Dedifferentiated amniotic fluid mesenchymal stem cell (primary cell): ENCODE results near the gene HOXD9.

Experiments
- DNase-seq: peaks from one replicate; pipeline ENCODE4 v3.0.0-alpha.2; 2016; ENCODE audit errors: extremely low spot score

Gene HOXD9

GRCh38 chr2:176152350-176153181, 30.0 kb downstream of the HOXD9 start:
- DNase-seq = no peak

- no peak for DNase-seq
These were observed 32.2 kb downstream of the HOXD9 start for GRCh38 chr2:176154576-176155252.

- no peak for DNase-seq
These were observed 33.0 kb downstream of the HOXD9 start for GRCh38 chr2:176155356-176156044.

- DNase-seq = no peak
These were observed 33.8 kb downstream of the HOXD9 start for GRCh38 chr2:176156301-176156806.

GRCh38 chr2:176156807-176157498, 34.4 kb downstream of the HOXD9 start, which contains the start of gene HOXD3:
HOXD3 (plus strand) TSS chr2:176157307; CDS start chr2:176169115, 11,808 bp downstream.
- DNase-seq = no peak

- no peak for DNase-seq
These were observed 35.1 kb downstream of the HOXD9 start for GRCh38 chr2:176157499-176158185.

GRCh38 chr2:176158186-176158591, 35.7 kb downstream of the HOXD9 start:
- DNase-seq = no peak

GRCh38 chr2:176158855-176159662, 36.5 kb downstream of the HOXD9 start:
- no peak for DNase-seq

GRCh38 chr2:176159663-176160250, 37.2 kb downstream of the HOXD9 start:
- no peak for DNase-seq

GRCh38 chr2:176160251-176160985, 37.9 kb downstream of the HOXD9 start:
- DNase-seq = no peak

- DNase-seq = no peak
These were observed 38.7 kb downstream of the HOXD9 start for GRCh38 chr2:176160986-176161824.

- no peak for DNase-seq
These were observed 39.5 kb downstream of the HOXD9 start for GRCh38 chr2:176161825-176162626.

- DNase-seq = no peak
These were observed 40.6 kb downstream of the HOXD9 start for GRCh38 chr2:176162911-176163671.

- no peak for DNase-seq
These were observed 41.1 kb downstream of the HOXD9 start for GRCh38 chr2:176163672-176164056.

- DNase-seq = no peak
These were observed 41.7 kb downstream of the HOXD9 start for GRCh38 chr2:176164201-176164600.

- no peak for DNase-seq
These were observed 42.3 kb downstream of the HOXD9 start for GRCh38 chr2:176164611-176165369.
